Measurements from ENCODE around the gene MORC4.

The MORC4 gene

GRCh38 chrX:106954041-106954440, 46.0 kb downstream of the MORC4 start:
- Histone ChIP-seq H3K9me3 (ENCODE audit: control insufficient read depth in 2 of 2, low read length in 2 of 2) (no peaks in the 10 kb centered on the region), H3K4me3 (ENCODE audit: low read length in 2 of 2) (no peak overlapping the region), H3K9ac (ENCODE audit: low read depth in 1 of 2, low read length in 2 of 2) (no peak overlapping the region), H3K27ac (ENCODE audit: low read depth in 2 of 2, low read length in 2 of 2) (no peak overlapping the region), H3K4me1 (ENCODE audit: control insufficient read depth in 2 of 2, insufficient read depth in 2 of 2, low read length in 2 of 2) (no peaks in the 10 kb centered on the region), H3K36me3 (ENCODE audit: control insufficient read depth in 2 of 2, insufficient read depth in 2 of 2, low read length in 2 of 2) (no peaks in the 10 kb centered on the region), H3K27me3 (ENCODE audit: control insufficient read depth in 2 of 2, insufficient read depth in 2 of 2, low read length in 2 of 2) (no peaks in the 10 kb centered on the region)

- Histone ChIP-seq H3K27me3 (ENCODE audit: control insufficient read depth in 2 of 2, insufficient read depth in 2 of 2, low read length in 2 of 2) (no peaks in the 10 kb centered on the region), H3K9me3 (ENCODE audit: control insufficient read depth in 2 of 2, low read length in 2 of 2) (no peaks in the 10 kb centered on the region), H3K36me3 (ENCODE audit: control insufficient read depth in 2 of 2, insufficient read depth in 2 of 2, low read length in 2 of 2) (no peaks in the 10 kb centered on the region), H3K9ac (ENCODE audit: low read depth in 1 of 2, low read length in 2 of 2) (no peak overlapping the region), H3K27ac (ENCODE audit: low read depth in 2 of 2, low read length in 2 of 2) (no peak overlapping the region), H3K4me3 (ENCODE audit: low read length in 2 of 2) (no peak overlapping the region), H3K4me1 (ENCODE audit: control insufficient read depth in 2 of 2, insufficient read depth in 2 of 2, low read length in 2 of 2) (no peaks in the 10 kb centered on the region)
Measured at GRCh38 chrX:106952988-106953387, 47.0 kb downstream of the MORC4 start.

GRCh38 chrX:106952538-106952937, 47.5 kb downstream of the MORC4 start:
- Histone ChIP-seq H3K27me3 (ENCODE audit: control insufficient read depth in 2 of 2, insufficient read depth in 2 of 2, low read length in 2 of 2) (no peaks in the 10 kb centered on the region), H3K4me1 (ENCODE audit: control insufficient read depth in 2 of 2, insufficient read depth in 2 of 2, low read length in 2 of 2) (no peaks in the 10 kb centered on the region), H3K9ac (ENCODE audit: low read depth in 1 of 2, low read length in 2 of 2) (no peak overlapping the region), H3K27ac (ENCODE audit: low read depth in 2 of 2, low read length in 2 of 2) (no peak overlapping the region), H3K36me3 (ENCODE audit: control insufficient read depth in 2 of 2, insufficient read depth in 2 of 2, low read length in 2 of 2) (no peaks in the 10 kb centered on the region), H3K9me3 (ENCODE audit: control insufficient read depth in 2 of 2, low read length in 2 of 2) (no peaks in the 10 kb centered on the region), H3K4me3 (ENCODE audit: low read length in 2 of 2) (no peak overlapping the region)

- no peaks in the 10 kb centered on the region for H3K27me3 ChIP-seq (ENCODE audit: control insufficient read depth in 2 of 2, insufficient read depth in 2 of 2, low read length in 2 of 2)
- no peak overlapping the region for H3K27ac ChIP-seq (ENCODE audit: low read depth in 2 of 2, low read length in 2 of 2)
- no peaks in the 10 kb centered on the region for H3K4me1 ChIP-seq (ENCODE audit: control insufficient read depth in 2 of 2, insufficient read depth in 2 of 2, low read length in 2 of 2)
- H3K9ac ChIP-seq (ENCODE audit: low read depth in 1 of 2, low read length in 2 of 2): no peak overlapping the region
- H3K9me3 ChIP-seq (ENCODE audit: control insufficient read depth in 2 of 2, low read length in 2 of 2): no peaks in the 10 kb centered on the region
- H3K4me3 ChIP-seq (ENCODE audit: low read length in 2 of 2): no peak overlapping the region
- H3K36me3 ChIP-seq (ENCODE audit: control insufficient read depth in 2 of 2, insufficient read depth in 2 of 2, low read length in 2 of 2): no peaks in the 10 kb centered on the region
Measured at GRCh38 chrX:106952089-106952488, 47.9 kb downstream of the MORC4 start.

GRCh38 chrX:106951230-106951629, 48.8 kb downstream of the MORC4 start:
- no peak overlapping the region for H3K9ac ChIP-seq (ENCODE audit: low read depth in 1 of 2, low read length in 2 of 2)
- H3K27me3 ChIP-seq (ENCODE audit: control insufficient read depth in 2 of 2, insufficient read depth in 2 of 2, low read length in 2 of 2): no peaks in the 10 kb centered on the region
- H3K9me3 ChIP-seq (ENCODE audit: control insufficient read depth in 2 of 2, low read length in 2 of 2): no peaks in the 10 kb centered on the region
- no peak overlapping the region for H3K4me3 ChIP-seq (ENCODE audit: low read length in 2 of 2)
- H3K27ac ChIP-seq (ENCODE audit: low read depth in 2 of 2, low read length in 2 of 2): no peak overlapping the region
- H3K4me1 ChIP-seq (ENCODE audit: control insufficient read depth in 2 of 2, insufficient read depth in 2 of 2, low read length in 2 of 2): no peaks in the 10 kb centered on the region
- H3K36me3 ChIP-seq (ENCODE audit: control insufficient read depth in 2 of 2, insufficient read depth in 2 of 2, low read length in 2 of 2): no peaks in the 10 kb centered on the region

GRCh38 chrX:106950381-106950780, 49.6 kb downstream of the MORC4 start:
- Histone ChIP-seq H3K4me3 (ENCODE audit: low read length in 2 of 2) (no peak overlapping the region), H3K9ac (ENCODE audit: low read depth in 1 of 2, low read length in 2 of 2) (no peak overlapping the region), H3K4me1 (ENCODE audit: control insufficient read depth in 2 of 2, insufficient read depth in 2 of 2, low read length in 2 of 2) (no peaks in the 10 kb centered on the region), H3K27ac (ENCODE audit: low read depth in 2 of 2, low read length in 2 of 2) (no peak overlapping the region), H3K27me3 (ENCODE audit: control insufficient read depth in 2 of 2, insufficient read depth in 2 of 2, low read length in 2 of 2) (no peaks in the 10 kb centered on the region), H3K9me3 (ENCODE audit: control insufficient read depth in 2 of 2, low read length in 2 of 2) (no peaks in the 10 kb centered on the region), H3K36me3 (ENCODE audit: control insufficient read depth in 2 of 2, insufficient read depth in 2 of 2, low read length in 2 of 2) (no peaks in the 10 kb centered on the region)

GRCh38 chrX:106949366-106949765, 50.6 kb downstream of the MORC4 start:
- Histone ChIP-seq H3K27me3 (ENCODE audit: control insufficient read depth in 2 of 2, insufficient read depth in 2 of 2, low read length in 2 of 2) (no peaks in the 10 kb centered on the region), H3K36me3 (ENCODE audit: control insufficient read depth in 2 of 2, insufficient read depth in 2 of 2, low read length in 2 of 2) (no peaks in the 10 kb centered on the region), H3K9ac (ENCODE audit: low read depth in 1 of 2, low read length in 2 of 2) (no peak overlapping the region), H3K9me3 (ENCODE audit: control insufficient read depth in 2 of 2, low read length in 2 of 2) (no peaks in the 10 kb centered on the region), H3K27ac (ENCODE audit: low read depth in 2 of 2, low read length in 2 of 2) (no peak overlapping the region), H3K4me3 (ENCODE audit: low read length in 2 of 2) (no peak overlapping the region), H3K4me1 (ENCODE audit: control insufficient read depth in 2 of 2, insufficient read depth in 2 of 2, low read length in 2 of 2) (no peaks in the 10 kb centered on the region)

- H3K27ac ChIP-seq (ENCODE audit: low read depth in 2 of 2, low read length in 2 of 2): no peak overlapping the region
- no peaks in the 10 kb centered on the region for H3K36me3 ChIP-seq (ENCODE audit: control insufficient read depth in 2 of 2, insufficient read depth in 2 of 2, low read length in 2 of 2)
- H3K9ac ChIP-seq (ENCODE audit: low read depth in 1 of 2, low read length in 2 of 2): no peak overlapping the region
- H3K4me1 ChIP-seq (ENCODE audit: control insufficient read depth in 2 of 2, insufficient read depth in 2 of 2, low read length in 2 of 2): no peaks in the 10 kb centered on the region
- no peaks in the 10 kb centered on the region for H3K9me3 ChIP-seq (ENCODE audit: control insufficient read depth in 2 of 2, low read length in 2 of 2)
- no peak overlapping the region for H3K4me3 ChIP-seq (ENCODE audit: low read length in 2 of 2)
- no peaks in the 10 kb centered on the region for H3K27me3 ChIP-seq (ENCODE audit: control insufficient read depth in 2 of 2, insufficient read depth in 2 of 2, low read length in 2 of 2)
Measured at GRCh38 chrX:106948641-106949040, 51.4 kb downstream of the MORC4 start.

GRCh38 chrX:106946464-106946863, 53.5 kb downstream of the MORC4 start:
- no peaks in the 10 kb centered on the region for H3K27me3 ChIP-seq (ENCODE audit: control insufficient read depth in 2 of 2, insufficient read depth in 2 of 2, low read length in 2 of 2)
- H3K4me1 ChIP-seq (ENCODE audit: control insufficient read depth in 2 of 2, insufficient read depth in 2 of 2, low read length in 2 of 2): no peaks in the 10 kb centered on the region
- no peak overlapping the region for H3K9ac ChIP-seq (ENCODE audit: low read depth in 1 of 2, low read length in 2 of 2)
- no peaks in the 10 kb centered on the region for H3K36me3 ChIP-seq (ENCODE audit: control insufficient read depth in 2 of 2, insufficient read depth in 2 of 2, low read length in 2 of 2)
- no peak overlapping the region for H3K4me3 ChIP-seq (ENCODE audit: low read length in 2 of 2)
- H3K9me3 ChIP-seq (ENCODE audit: control insufficient read depth in 2 of 2, low read length in 2 of 2): no peaks in the 10 kb centered on the region
- no peak overlapping the region for H3K27ac ChIP-seq (ENCODE audit: low read depth in 2 of 2, low read length in 2 of 2)

GRCh38 chrX:106940068-106940467, 59.9 kb downstream of the MORC4 start:
- Histone ChIP-seq H3K9me3 (ENCODE audit: control insufficient read depth in 2 of 2, low read length in 2 of 2) (no peaks in the 10 kb centered on the region), H3K27me3 (ENCODE audit: control insufficient read depth in 2 of 2, insufficient read depth in 2 of 2, low read length in 2 of 2) (no peaks in the 10 kb centered on the region), H3K36me3 (ENCODE audit: control insufficient read depth in 2 of 2, insufficient read depth in 2 of 2, low read length in 2 of 2) (no peaks in the 10 kb centered on the region), H3K9ac (ENCODE audit: low read depth in 1 of 2, low read length in 2 of 2) (no peak overlapping the region), H3K4me3 (ENCODE audit: low read length in 2 of 2) (no peak overlapping the region), H3K4me1 (ENCODE audit: control insufficient read depth in 2 of 2, insufficient read depth in 2 of 2, low read length in 2 of 2) (peaks cover 0 to 2% of the 10 kb centered on the region in 2 donors), H3K27ac (ENCODE audit: low read depth in 2 of 2, low read length in 2 of 2) (no peak overlapping the region)

- Histone ChIP-seq H3K9ac (ENCODE audit: low read depth in 1 of 2, low read length in 2 of 2) (no peak overlapping the region), H3K4me3 (ENCODE audit: low read length in 2 of 2) (no peak overlapping the region), H3K27me3 (ENCODE audit: control insufficient read depth in 2 of 2, insufficient read depth in 2 of 2, low read length in 2 of 2) (no peaks in the 10 kb centered on the region), H3K9me3 (ENCODE audit: control insufficient read depth in 2 of 2, low read length in 2 of 2) (no peaks in the 10 kb centered on the region), H3K27ac (ENCODE audit: low read depth in 2 of 2, low read length in 2 of 2) (no peak overlapping the region), H3K4me1 (ENCODE audit: control insufficient read depth in 2 of 2, insufficient read depth in 2 of 2, low read length in 2 of 2) (peaks cover 0 to 2% of the 10 kb centered on the region in 2 donors), H3K36me3 (ENCODE audit: control insufficient read depth in 2 of 2, insufficient read depth in 2 of 2, low read length in 2 of 2) (no peaks in the 10 kb centered on the region)
Measured at GRCh38 chrX:106939566-106939965, 60.4 kb downstream of the MORC4 start.

Data from mucosa of rectum (tissue), 2 donors.